ENCODE measurements around the gene CSGALNACT2. TPM values are rescaled to one million over a fixed set of nuclear protein-coding genes. Genes with fewer than 3 reads are reported as not detected.
"Not testable (repeated sequence)": the region's sequence is repeated elsewhere in the genome, so short reads cannot be mapped to it uniquely, and the experiment has no call there.

The CSGALNACT2 gene
- total RNA-seq, 2 donors from 2014 or later, result 31.4 to 41.3 TPM

DNA sequence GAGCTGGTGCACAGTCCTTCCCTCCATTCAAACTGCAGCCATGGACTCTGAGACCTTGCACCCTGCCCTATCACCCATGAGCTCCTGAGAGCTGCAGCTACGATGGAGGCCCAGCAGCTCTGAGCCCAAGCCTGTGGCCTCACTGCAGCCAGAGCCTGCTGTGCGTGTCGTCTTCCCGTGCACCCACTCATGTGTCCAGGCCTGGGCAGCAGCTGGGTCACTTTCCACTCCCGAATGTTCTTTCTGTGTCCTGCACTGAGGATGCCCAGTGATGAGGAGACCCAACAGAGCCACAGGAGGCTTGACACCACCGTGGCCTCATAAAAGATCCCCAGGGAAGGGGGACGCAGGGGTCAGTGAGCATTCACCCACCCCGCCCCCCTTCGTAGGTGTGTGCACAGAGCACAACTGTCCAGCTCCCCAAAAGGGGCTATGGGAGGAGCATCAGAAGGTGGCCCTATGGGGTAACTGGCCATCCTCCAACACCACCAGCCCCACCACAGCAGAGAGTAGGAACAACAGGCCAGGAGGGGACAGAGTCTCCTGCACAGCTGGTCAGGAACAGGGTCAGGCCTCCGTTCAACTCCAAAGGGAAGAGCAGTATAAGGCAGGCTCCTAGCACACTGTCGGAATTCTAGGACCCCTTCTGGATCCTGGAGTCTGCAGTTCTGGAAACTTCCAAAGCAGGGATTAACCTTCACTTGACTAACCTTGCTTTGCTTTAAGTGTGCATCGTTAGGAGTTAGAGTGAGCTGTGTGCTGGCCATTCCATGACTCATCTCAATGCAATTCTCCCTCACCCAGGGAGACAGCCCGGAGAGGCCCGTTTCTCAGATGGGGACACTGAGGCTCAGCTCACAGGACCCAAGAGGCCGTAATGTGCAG, 76.1 kb downstream of the CSGALNACT2 start:
- no peak for DNase-seq (ENCODE audit: low spot score)
- no peaks in the 10 kb centered on the region for H3K9me3 Mint-ChIP-seq

DNA sequence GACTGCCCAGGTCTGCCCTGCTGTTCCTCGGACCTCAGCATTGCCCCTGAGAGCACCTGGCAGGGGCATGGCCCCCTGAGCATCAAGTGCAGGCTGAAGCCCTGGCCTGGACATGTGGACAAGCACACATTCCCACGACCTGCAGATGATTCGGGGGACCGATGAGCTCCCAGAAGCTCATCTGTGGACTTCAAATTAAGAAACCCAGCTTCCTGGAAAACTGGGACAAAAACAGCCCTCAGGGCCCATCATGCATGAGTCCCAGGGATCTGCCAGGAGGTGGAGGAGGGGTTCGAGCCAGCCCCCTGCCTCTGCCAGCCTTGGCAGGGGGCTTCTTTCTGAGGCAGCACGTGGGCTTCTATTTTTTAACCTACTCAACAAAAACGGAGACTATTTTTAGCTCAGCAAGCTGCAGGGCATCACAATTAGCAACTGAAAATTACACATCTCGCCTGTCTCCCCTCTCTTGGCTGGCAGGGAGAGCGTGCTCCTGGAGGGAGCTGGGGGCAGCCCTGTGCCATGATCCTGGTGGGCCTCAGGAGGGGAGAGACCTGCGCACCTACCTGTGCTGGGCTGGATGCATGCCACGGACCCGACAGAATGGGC, 76.8 kb downstream of the CSGALNACT2 start:
- ATAC-seq, result no peak

More for the DNA sequence above, 76.1 kb downstream of the CSGALNACT2 start:
- H3K4me3 Mint-ChIP-seq, result no peak overlapping the region
- no peaks in the 10 kb centered on the region for H3K36me3 Mint-ChIP-seq
- ATAC-seq, result no peak
- no peaks in the 10 kb centered on the region for H3K27me3 Mint-ChIP-seq
- peaks cover 0 to 4% of the 10 kb centered on the region in 2 donors for H3K4me1 Mint-ChIP-seq (ENCODE audit: low read depth in 2 of 2)
- no peak overlapping the region for H3K27ac Mint-ChIP-seq

DNA sequence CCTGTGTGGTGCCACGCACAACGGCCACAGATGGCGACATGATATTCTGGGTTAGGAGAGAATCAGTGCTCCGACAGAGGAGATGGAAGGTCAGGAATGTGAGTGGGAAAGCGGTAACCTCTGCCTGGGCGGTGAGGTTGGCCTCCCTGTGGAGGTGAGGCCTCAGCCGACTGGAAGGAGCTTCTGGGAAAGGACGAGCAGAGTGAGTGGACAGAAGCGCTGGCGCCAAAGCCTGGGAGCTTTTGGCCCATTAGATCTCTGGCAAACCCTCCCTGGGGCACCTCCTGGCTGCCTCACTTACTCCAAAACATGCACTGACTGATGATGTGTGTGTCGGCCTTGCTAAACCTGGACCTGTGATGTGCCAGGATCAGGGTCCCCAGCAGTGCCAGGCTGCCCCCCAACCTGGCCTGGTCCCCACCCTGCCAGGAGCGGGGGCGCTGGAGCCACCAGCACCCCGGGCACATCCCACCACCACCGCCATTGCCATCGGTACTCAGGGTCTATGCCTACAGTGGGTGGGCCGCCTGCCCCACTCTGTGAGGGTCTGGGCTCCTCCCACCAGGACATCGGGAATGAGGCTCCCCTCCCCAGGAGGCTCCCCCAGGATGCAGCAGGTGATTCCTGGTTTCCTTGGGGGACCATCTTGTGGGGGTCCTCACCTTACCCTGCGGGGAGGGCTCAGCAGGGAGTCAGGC, 77.7 kb downstream of the CSGALNACT2 start:
- Mint-ChIP-seq H3K9me3 (no peaks in the 10 kb centered on the region), H3K4me3 (no peak overlapping the region), H3K27ac (no peak overlapping the region), H3K27me3 (no peaks in the 10 kb centered on the region), H3K36me3 (no peaks in the 10 kb centered on the region), H3K4me1 (ENCODE audit: low read depth in 2 of 2) (peaks cover 0 to 4% of the 10 kb centered on the region in 2 donors)
- no peak for DNase-seq (ENCODE audit: low spot score)
- ATAC-seq, result no peak

More for the DNA sequence above, 76.8 kb downstream of the CSGALNACT2 start:
- H3K36me3 Mint-ChIP-seq, result no peaks in the 10 kb centered on the region
- no peaks in the 10 kb centered on the region for H3K27me3 Mint-ChIP-seq
- no peak for DNase-seq (ENCODE audit: low spot score)
- H3K4me1 Mint-ChIP-seq (ENCODE audit: low read depth in 2 of 2), result peaks cover 0 to 4% of the 10 kb centered on the region in 2 donors
- H3K9me3 Mint-ChIP-seq, result no peaks in the 10 kb centered on the region
- H3K27ac Mint-ChIP-seq, result no peak overlapping the region
- H3K4me3 Mint-ChIP-seq, result no peak overlapping the region

DNA sequence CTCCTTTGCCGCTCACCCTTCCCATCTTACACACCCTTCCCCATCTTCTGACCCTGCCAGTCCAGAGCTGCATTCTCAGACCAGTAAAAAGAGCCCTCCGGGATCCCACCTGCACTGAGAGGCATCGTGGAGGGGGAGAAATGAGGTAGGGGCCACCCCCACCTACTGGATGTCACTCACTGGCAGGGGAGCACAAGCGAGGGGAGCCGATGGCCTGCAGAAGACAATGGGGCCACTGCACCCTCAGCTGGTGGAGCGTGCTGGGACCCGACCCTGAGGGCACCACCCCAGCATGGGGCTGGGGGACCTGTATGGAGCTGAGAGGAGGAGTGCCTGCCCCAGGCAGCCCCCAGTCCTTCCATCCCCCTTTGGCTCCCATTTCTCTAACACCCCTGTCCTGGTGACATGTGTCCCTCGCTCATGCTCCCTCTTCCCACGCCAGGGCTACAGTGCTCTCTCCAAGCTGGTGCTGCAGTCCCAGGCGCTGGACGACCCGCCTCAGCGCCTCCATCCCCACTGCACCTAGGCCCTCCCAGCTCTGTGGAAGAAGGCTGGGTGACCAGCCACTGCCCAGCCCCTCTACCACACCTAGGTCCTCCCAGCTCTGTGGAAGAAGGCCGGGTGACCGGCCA, 78.8 kb downstream of the CSGALNACT2 start:
- H3K27ac Mint-ChIP-seq, result no peak overlapping the region
- DNase-seq (ENCODE audit: low spot score), result peak; percentile 51
- peaks cover 4 to 6% of the 10 kb centered on the region in 2 donors for H3K4me1 Mint-ChIP-seq (ENCODE audit: low read depth in 2 of 2)
- no peaks in the 10 kb centered on the region for H3K36me3 Mint-ChIP-seq
- no peaks in the 10 kb centered on the region for H3K27me3 Mint-ChIP-seq
- H3K4me3 Mint-ChIP-seq, result no peak overlapping the region
- no peaks in the 10 kb centered on the region for H3K9me3 Mint-ChIP-seq
- ATAC-seq, result no peak

DNA sequence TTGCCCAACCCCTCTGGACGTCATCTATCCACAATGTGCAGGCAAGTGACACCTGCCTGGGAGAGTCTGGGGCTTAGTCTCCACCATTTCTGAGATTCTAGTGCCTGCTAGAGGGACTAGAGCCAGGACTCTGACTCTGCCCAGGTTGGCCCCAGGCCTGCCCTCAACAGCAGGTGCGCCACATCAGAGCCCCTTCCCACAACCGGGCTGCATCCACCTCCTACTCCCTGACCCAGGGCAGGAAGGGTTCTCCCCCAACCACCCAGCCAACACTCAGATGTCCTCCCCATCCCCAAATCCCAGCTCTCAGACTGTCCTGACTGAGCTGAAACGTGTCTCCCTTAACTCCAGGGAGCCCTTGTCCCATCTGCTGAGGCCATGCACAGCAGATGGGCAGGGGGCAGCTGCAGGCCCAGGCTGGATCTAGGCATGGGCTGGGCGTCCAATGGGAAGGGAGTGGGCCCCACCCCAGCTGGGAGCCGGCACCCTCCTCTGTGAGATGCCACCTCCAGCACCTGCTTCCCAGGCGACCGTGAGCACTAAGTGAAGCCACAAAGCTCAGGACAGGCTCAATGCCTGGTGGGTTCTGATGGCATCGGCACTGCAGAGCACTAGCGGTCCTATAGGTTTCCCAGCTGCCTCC, 79.4 kb downstream of the CSGALNACT2 start:
- Mint-ChIP-seq H3K36me3 (no peaks in the 10 kb centered on the region), H3K9me3 (no peaks in the 10 kb centered on the region), H3K27me3 (no peaks in the 10 kb centered on the region), H3K4me3 (no peak overlapping the region), H3K4me1 (ENCODE audit: low read depth in 2 of 2) (peaks cover 4 to 6% of the 10 kb centered on the region in 2 donors), H3K27ac (no peak overlapping the region)
- no peak for ATAC-seq
- DNase-seq (ENCODE audit: low spot score), result peak; percentile 57

DNA sequence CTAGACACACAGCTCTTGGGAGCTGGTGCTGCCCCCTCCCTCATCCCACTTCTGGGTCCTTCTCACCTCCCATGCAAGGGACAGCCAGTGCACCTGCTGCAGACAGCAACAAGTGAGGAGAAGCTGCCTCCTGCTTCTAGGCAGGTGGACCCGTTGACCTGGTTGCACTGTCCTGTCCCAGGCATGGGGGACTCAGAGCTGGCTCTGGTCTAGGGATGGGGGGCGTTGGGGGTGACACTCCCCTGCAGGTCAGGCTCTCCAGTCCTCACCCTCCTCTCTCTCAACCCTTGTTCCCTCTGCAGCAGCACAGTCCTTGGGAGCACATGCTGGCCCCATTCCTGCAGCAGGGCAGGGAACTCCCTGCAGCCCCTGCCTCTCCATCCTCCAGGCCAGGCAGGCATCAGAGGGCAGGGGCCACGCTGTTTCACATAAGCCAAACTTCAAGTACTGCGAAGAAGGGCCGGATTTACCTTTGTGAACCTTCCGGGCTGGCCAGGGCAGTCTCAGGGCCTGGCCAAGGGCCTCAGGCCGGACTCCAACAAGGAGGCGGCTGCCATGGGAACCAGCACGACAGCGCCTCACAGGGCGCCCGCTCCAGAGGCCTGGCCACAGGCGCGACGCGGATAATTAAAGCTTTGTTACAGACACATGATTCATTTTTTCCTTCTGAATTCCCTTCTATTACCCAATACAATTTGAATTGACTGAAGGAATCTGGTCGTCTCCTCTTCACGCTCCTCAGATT, 80.1 kb downstream of the CSGALNACT2 start:
- ATAC-seq (no peak), DNase-seq (ENCODE audit: low spot score) (peak; percentile 25)
- no peaks in the 10 kb centered on the region for H3K27me3 Mint-ChIP-seq
- no peaks in the 10 kb centered on the region for H3K36me3 Mint-ChIP-seq
- no peak overlapping the region for H3K4me3 Mint-ChIP-seq
- peaks cover 4 to 6% of the 10 kb centered on the region in 2 donors for H3K4me1 Mint-ChIP-seq (ENCODE audit: low read depth in 2 of 2)
- H3K9me3 Mint-ChIP-seq, result no peaks in the 10 kb centered on the region
- H3K27ac Mint-ChIP-seq, result no peak overlapping the region

DNA sequence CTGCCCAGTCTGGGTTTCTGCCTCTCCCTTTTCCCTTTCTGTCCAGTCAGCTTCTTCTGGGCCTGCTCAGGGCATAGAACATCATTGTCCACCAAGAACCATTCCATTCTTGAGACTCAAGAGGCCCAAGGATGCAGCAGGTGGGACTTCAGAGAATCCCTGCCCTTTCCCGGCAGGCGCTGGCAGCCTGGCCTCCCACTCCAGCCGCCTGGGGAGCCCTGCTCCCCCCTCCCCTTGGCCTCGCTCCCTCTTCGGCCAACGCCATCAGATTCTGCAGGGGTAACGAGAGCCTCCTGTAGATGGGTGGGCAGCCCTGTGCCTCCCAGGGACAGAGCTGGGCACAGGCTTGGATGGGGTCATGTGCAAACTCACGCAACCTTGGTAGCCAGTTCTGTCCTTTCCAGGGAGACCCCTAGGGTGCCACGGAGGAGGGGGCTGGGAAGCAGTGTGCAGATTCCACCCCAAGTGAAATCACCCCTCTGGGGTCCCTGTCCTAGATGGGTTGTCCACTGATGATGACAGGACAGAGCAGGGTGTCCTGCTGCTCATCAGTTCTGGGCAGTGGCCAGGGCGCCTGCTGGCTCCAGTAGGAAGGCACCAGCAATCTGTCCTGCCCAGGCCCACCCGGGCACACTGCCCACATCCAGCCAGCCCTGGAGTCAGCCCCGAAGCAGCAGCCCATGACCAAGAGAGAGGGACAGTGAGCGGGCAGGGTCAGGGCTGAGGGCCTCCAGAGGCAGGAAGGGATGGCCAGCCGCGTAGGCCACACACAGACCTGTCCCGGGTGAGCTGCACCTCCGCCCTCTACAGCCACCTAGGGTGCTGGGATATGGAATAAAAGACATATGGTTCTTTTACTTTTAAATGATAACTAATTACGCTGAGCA, 80.9 kb downstream of the CSGALNACT2 start:
- Mint-ChIP-seq H3K4me3 (no peak overlapping the region), H3K27me3 (no peaks in the 10 kb centered on the region), H3K9me3 (no peaks in the 10 kb centered on the region), H3K4me1 (ENCODE audit: low read depth in 2 of 2) (peaks cover 4% of the 10 kb centered on the region in 2 donors), H3K27ac (no peak overlapping the region), H3K36me3 (no peaks in the 10 kb centered on the region)
- ATAC-seq, result no peak
- DNase-seq (ENCODE audit: low spot score), result peak; percentile 1

DNA sequence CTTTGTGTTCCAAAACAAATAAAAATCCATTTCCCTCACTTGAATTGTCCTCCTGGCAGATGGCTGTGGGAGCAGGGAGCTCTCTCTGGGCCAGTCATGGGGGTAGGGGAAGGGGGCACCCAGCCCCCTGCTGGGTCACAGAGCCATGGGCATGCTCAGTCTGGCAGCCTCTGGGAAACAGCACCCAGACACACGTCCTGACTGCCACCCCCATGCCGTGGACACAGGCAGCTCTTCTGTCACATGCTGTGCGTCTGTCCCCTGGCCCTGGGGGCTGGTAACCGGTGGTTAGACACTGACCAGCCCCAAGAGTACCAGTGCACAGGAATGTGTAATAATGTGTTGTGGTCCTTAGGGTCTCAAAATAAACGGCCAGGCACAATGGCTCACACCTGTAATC, 81.6 kb downstream of the CSGALNACT2 start:
- no peak overlapping the region for H3K4me3 Mint-ChIP-seq
- DNase-seq (ENCODE audit: low spot score), result no peak
- H3K27me3 Mint-ChIP-seq, result no peaks in the 10 kb centered on the region
- no peak for ATAC-seq
- no peaks in the 10 kb centered on the region for H3K36me3 Mint-ChIP-seq
- no peak overlapping the region for H3K27ac Mint-ChIP-seq
- H3K4me1 Mint-ChIP-seq (ENCODE audit: low read depth in 2 of 2), result peaks cover 3 to 6% of the 10 kb centered on the region in 2 donors
- H3K9me3 Mint-ChIP-seq, result no peaks in the 10 kb centered on the region

DNA sequence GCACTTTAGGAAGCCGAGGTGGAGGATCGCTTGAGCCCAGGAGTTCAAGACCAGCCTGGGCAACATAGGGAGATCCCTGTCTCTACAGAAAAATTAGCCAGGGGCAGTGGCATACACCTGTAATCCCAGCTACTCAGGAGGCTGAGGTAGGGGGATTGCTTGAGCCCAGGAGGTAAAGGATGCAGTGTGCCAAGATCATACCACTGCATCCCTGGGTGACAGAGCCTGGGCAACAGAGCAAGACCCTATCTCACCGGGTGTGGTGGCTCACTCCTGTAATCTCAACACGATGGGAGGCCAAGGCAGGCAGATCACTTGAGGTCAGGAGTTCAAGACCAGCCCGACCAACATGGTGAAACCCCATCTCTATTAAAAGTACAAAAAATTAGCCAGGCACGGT, 82.0 kb downstream of the CSGALNACT2 start:
- not testable (repeated sequence) for DNase-seq (ENCODE audit: low spot score); H3K27me3 Mint-ChIP-seq; H3K27ac Mint-ChIP-seq; H3K9me3 Mint-ChIP-seq; H3K36me3 Mint-ChIP-seq; H3K4me3 Mint-ChIP-seq; ATAC-seq
- H3K4me1 Mint-ChIP-seq (ENCODE audit: low read depth in 2 of 2), result peaks cover 7 to 10% of the 10 kb centered on the region in 2 donors

DNA sequence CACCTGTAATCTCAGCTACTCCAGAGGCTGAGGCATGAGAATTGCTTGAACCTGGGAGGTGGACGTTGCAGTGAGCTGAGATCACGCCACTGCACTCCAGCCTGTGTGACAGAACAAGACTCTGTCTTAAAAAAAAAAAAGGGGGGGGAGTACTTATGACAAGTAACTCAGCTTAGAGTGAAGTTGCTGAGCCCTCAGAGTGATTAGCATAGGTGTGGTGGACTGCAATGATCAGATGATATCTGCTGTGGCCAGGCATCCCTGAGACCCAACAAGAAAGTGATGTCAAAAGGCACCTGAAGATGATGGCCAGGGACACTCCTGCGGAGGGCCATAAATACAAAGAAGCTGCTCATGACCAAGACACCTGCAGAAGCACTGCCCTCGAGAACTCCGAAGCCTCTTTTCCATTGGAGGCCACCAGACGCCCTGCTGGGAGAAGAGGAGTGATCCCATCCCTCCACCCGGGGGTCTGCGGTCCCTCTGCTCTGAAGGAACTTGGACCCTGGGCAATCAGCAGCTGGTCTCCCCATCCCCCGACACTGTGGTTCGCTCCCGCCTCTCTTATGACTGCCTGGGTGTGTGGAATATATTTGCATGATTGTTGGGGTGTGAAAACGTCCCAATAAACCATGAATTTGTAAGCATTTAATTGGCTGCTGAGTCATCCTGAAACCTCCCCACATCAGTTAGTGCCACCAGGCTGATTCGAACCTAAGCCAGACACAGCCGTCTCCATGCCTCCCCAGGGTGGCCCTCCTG, 82.6 kb downstream of the CSGALNACT2 start:
- Mint-ChIP-seq H3K27ac (no peak overlapping the region), H3K4me1 (ENCODE audit: low read depth in 2 of 2) (peaks cover 8 to 16% of the 10 kb centered on the region in 2 donors), H3K4me3 (peak overlapping the region; percentile 20), H3K36me3 (no peaks in the 10 kb centered on the region), H3K9me3 (no peaks in the 10 kb centered on the region), H3K27me3 (no peaks in the 10 kb centered on the region)
- peak; percentile 59 for DNase-seq (ENCODE audit: low spot score)
- ATAC-seq, result no peak

DNA sequence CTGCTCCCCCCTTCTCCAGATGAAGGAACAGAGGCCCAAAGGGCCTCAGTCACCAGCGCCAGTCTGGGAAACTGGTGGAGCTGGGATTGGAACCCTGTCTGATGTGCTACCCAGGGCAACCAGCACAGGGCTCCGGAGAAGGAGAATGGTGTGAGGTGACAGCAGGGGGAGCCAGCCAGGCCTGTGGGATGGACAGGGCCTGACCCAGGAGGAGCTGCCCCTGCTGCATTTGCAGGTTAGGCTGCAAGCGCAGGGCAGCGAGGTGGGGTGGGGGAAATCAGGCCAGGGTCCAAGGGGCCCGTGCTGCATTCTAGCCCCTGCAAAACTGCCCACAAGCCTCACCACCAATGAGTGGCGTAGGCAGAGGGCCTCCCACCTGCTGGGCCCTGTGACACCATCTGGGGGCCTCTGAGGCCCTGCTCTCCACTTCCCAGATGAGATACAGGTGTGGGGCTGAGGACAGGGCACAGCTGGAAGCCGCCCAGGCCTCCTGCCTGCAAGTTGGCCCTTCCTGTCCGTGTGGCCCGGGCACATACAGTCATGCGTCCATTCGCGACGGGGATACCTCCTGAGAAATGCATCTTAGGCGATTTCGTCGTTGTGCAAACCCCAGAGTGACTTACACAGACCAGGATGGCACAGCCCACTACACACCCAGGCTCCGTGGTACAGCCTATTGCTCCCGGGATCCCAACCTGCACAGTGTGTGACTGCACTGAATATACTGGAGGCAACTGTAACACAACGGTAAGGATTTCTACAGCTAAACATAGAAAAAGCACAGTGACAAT, 83.4 kb downstream of the CSGALNACT2 start:
- Mint-ChIP-seq H3K4me1 (ENCODE audit: low read depth in 2 of 2) (peaks cover 10 to 21% of the 10 kb centered on the region in 2 donors), H3K4me3 (peak overlapping the region; percentile 20), H3K27ac (no peak overlapping the region), H3K27me3 (no peaks in the 10 kb centered on the region), H3K9me3 (no peaks in the 10 kb centered on the region), H3K36me3 (no peaks in the 10 kb centered on the region)
- DNase-seq (ENCODE audit: low spot score) (no peak), ATAC-seq (no peak)
